Measurements from ENCODE around the gene CDH4. TPM values are rescaled to one million over a fixed set of nuclear protein-coding genes. Genes with fewer than 3 reads are reported as not detected.

Gene CDH4
- total and polyA plus RNA-seq, 2 of the 8 experiments (the other 6 are each of a cell fraction or from before 2014, with no cell fraction given) = 4.3 to 7.9 TPM

GRCh38 chr20:61422636-61423425 is 170.8 kb downstream of the CDH4 start:
- H3K14ac ChIP-seq (ENCODE audit: insufficient read length) = no peak overlapping the region
- POLR2A ChIA-PET (ENCODE audit: partially characterized antibody) = interaction anchor here (1.2 kb wide), 1 partner anchor 14 kb away, joined by 6 read pairs; no protein-coding TSS in a partner anchor
- 82% methylated on average over 13 of the region's 13 CpGs; no CpG with 5 or more reads in 1 of the 2 experiments for WGBS, 2 experiments (ENCODE audit: extremely low coverage in 1 of 2, insufficient coverage in 1 of 2, insufficient read length in 1 of 2, insufficient replicate concordance in 2 of 2, low coverage in 1 of 2, low lambda C conversion rate in 2 of 2, missing lambda C conversion rate in 1 of 2)
- TF ChIP-seq EP300 (IDR thresholded peaks at IDR 0.05; ENCODE audit: borderline replicate concordance in 1 of 2, low read depth in 2 of 2, low read length in 2 of 2) (no peak), ZNF274 (IDR thresholded peaks at IDR 0.05; ENCODE audit: borderline replicate concordance, extremely low read depth, low read length) (no peak), ATF2 (IDR thresholded peaks at IDR 0.05; ENCODE audit: low read length) (no peak), ATF3 (IDR thresholded peaks at IDR 0.05; ENCODE audit: insufficient read depth, low read depth, low read length) (peak; percentile 80), BCL11A (IDR thresholded peaks at IDR 0.05; ENCODE audit: low read depth in 2 of 2, low read length in 2 of 2) (no peak), BACH1 (IDR thresholded peaks at IDR 0.05; ENCODE audit: low read length) (no peak), ASH2L (IDR thresholded peaks at IDR 0.05; ENCODE audit: low read length) (no peak), FOSL1 (IDR thresholded peaks at IDR 0.05; ENCODE audit: insufficient read depth, low read depth, low read length) (no peak), SP4 (IDR thresholded peaks at IDR 0.05; ENCODE audit: low read length) (peak; percentile 88; the same call in 1 of the 2 replicates)

More at GRCh38 chr20:61422636-61423425, 170.8 kb downstream of the CDH4 start:
- Histone ChIP-seq H3K9ac (replicated peaks in 1 of 4; ENCODE audit: extremely low read depth in 1 of 4, low read depth in 3 of 4, low read length in 3 of 4) (no peak overlapping the region), H2BK120ac (replicated peaks; ENCODE audit: low read depth, low read length) (no peak overlapping the region), H4K8ac (ENCODE audit: extremely low read depth, insufficient read depth, low read length) (no peak overlapping the region), H2AK5ac (ENCODE audit: low read depth, low read length) (no peak overlapping the region), H3K56ac (replicated peaks; ENCODE audit: insufficient read length, low read depth, low read length) (no peak overlapping the region), H3K27ac (ENCODE audit: low read depth, low read length) (no peak overlapping the region), H3K4ac (replicated peaks; ENCODE audit: insufficient read length, low read depth, low read length) (peak overlapping the region; percentile 16), H3K9me3 (ENCODE audit: insufficient read depth in 2 of 2, low read depth in 1 of 2, low read length in 1 of 2) (no peaks in the 10 kb centered on the region; a peak in 1 of 4 replicates), H2AFZ (ENCODE audit: low read length) (no peak overlapping the region), H4K20me1 (replicated peaks in 1 of 2; ENCODE audit: control insufficient read depth in 1 of 2, insufficient read depth in 2 of 2, low read length in 2 of 2) (peaks cover 0 to 5% of the 10 kb centered on the region in 2 experiments), H3K36me3 (ENCODE audit: control insufficient read depth in 2 of 4, insufficient read depth in 4 of 4, low read length in 3 of 4) (no peaks in the 10 kb centered on the region), H4K5ac (ENCODE audit: insufficient read length, low read depth, low read length) (no peak overlapping the region), H3K23ac (ENCODE audit: insufficient read length) (no peak overlapping the region), H3K18ac (ENCODE audit: extremely low read depth, low read length) (no peak overlapping the region; the same call in 1 of the 2 replicates), H3K4me3 (ENCODE audit: extremely low read depth in 1 of 4, insufficient read depth in 2 of 4, low read depth in 3 of 4, low read length in 4 of 4) (no peak overlapping the region), H3K4me1 (replicated peaks in 1 of 4; ENCODE audit: control insufficient read depth in 3 of 4, insufficient read depth in 4 of 4, low read length in 3 of 4) (peaks cover 0 to 9% (median 7%) of the 10 kb centered on the region in 4 experiments; a peak in 5 of 7 replicates), H4K91ac (replicated peaks; ENCODE audit: insufficient read length, low read length) (peak overlapping the region; percentile 51), H3K79me2 (ENCODE audit: control insufficient read depth in 1 of 2, insufficient read depth in 2 of 2, low read length in 2 of 2) (no peaks in the 10 kb centered on the region), H3K27me3 (replicated peaks in 1 of 4; ENCODE audit: control insufficient read depth in 3 of 4, extremely low read depth in 1 of 4, insufficient read depth in 3 of 4, low read length in 3 of 4) (peaks cover 0 to 2% (median 0%) of the 10 kb centered on the region in 4 experiments; a peak in 3 of 7 replicates), H2BK20ac (ENCODE audit: low read length) (peak overlapping the region; percentile 78), H3K79me1 (ENCODE audit: low read depth, low read length) (no peaks in the 10 kb centered on the region), H3K23me2 (ENCODE audit: low read depth, low read length) (peaks cover 5% of the 10 kb centered on the region; the same call in 1 of the 2 replicates), H3K4me2 (ENCODE audit: insufficient read depth in 1 of 2, low read depth in 2 of 2, low read length in 2 of 2) (no peak overlapping the region), H2BK12ac (ENCODE audit: low read depth, low read length) (peak overlapping the region; percentile 91; the same call in 1 of the 2 replicates), H2BK15ac (ENCODE audit: low read length) (no peak overlapping the region; the same call in 1 of the 2 replicates), H2BK5ac (ENCODE audit: low read depth, low read length) (peak overlapping the region; percentile 26; the same call in 1 of the 2 replicates)
- FAIRE-seq (peak; percentile 69), DNase-seq (ENCODE audit: low read depth in 1 of 2, low spot score in 2 of 2) (peak in 1 of 2 experiments; percentile 62)
- CTCF ChIA-PET (ENCODE audit: partially characterized antibody) = interaction anchor here (0.7 to 1.0 kb wide), 3 partner anchors 14 to 160 kb away, joined by 3 read pairs; no protein-coding TSS in a partner anchor

Data from H1 (cell line).